IMR-90 (cell line): ENCODE data around the gene TMEM121B.

ENCODE experiments used
- BHLHE40 ChIP-seq: fragments of 150-350 bp; IDR thresholded peaks from 2 replicates; pipeline ENCODE4 v1.6.1; 2016; ENCODE audit warnings: mild to moderate bottlenecking, low read depth, low read length
- CEBPB ChIP-seq: IDR thresholded peaks from 2 replicates; pipeline ENCODE4 v1.6.1; 2012; ENCODE audit warnings: low read depth, low read length, improper control_type of control experiment
- CTCF ChIP-seq: conservative IDR thresholded peaks from 2 replicates; pipeline ENCODE4 v1.5.1; 2012; ENCODE audit warnings: mild to moderate bottlenecking, low read depth, low read length, improper control_type of control experiment
- ELK1 ChIP-seq: fragments of 150-350 bp; IDR thresholded peaks from 2 replicates; pipeline ENCODE4 v1.6.1; 2016; ENCODE audit warnings: low read depth, mild to moderate bottlenecking, low read length, moderate library complexity, borderline replicate concordance
- FOS ChIP-seq: fragments of 150-350 bp; IDR thresholded peaks from 2 replicates; pipeline ENCODE4 v1.6.1; 2016; ENCODE audit warnings: low read depth, low read length
- MAFK ChIP-seq: IDR thresholded peaks from 2 replicates; pipeline ENCODE4 v1.6.1; 2012; ENCODE audit warnings: low read depth, low read length, improper control_type of control experiment
- POLR2A ChIP-seq: IDR thresholded peaks from 2 replicates; pipeline ENCODE4 v1.6.1; 2012; ENCODE audit warnings: mild to moderate bottlenecking, low read depth, low read length
- RAD21 ChIP-seq: IDR thresholded peaks from 2 replicates; pipeline ENCODE4 v1.6.1; 2012; ENCODE audit warnings: low read length, improper control_type of control experiment
- RCOR1 ChIP-seq: IDR thresholded peaks from 2 replicates; pipeline ENCODE4 v1.6.1; 2012; ENCODE audit warnings: mild to moderate bottlenecking, low read length, improper control_type of control experiment; ENCODE audit not compliant: insufficient replicate concordance
- SMC3 ChIP-seq: fragments of 150-350 bp; IDR thresholded peaks from 2 replicates; pipeline ENCODE4 v1.6.1; 2016; ENCODE audit warnings: low read depth, mild to moderate bottlenecking, antibody characterized with exemption, low read length, moderate library complexity
- TF ChIP-seq, protein P1 (sequence below): fragments of 150-350 bp; IDR thresholded peaks from 2 replicates; pipeline ENCODE4 v1.6.1; 2017; ENCODE audit warnings: mild to moderate bottlenecking, antibody characterized with exemption, low read length, low read depth

DNA sequence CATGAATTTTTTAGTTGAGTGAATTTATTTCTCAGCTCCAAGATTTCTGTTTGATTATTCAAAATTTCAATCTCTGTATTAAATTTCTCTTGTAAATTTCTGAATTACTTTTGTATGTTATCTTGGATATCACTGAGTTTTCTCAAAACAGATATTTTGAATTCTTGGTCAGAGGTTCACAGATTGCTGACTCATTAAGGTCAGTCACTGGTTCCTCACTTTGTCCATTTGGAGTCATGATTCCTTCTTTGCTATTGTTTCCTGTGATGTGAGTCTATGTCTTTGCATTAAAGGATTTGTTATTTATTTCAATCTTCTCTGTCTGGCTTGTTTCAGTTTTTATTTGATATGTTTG, 46.5 kb downstream of the TMEM121B start:
- TF ChIP-seq ELK1 (no peak), CTCF (no peak), MAFK (peak; percentile 55; the same call in 1 of the 2 replicates), POLR2A (no peak), FOS (no peak), RAD21 (no peak), BHLHE40 (no peak), SMC3 (no peak), RCOR1 (no peak), CEBPB (no peak)
- TF ChIP-seq, protein P1, sequence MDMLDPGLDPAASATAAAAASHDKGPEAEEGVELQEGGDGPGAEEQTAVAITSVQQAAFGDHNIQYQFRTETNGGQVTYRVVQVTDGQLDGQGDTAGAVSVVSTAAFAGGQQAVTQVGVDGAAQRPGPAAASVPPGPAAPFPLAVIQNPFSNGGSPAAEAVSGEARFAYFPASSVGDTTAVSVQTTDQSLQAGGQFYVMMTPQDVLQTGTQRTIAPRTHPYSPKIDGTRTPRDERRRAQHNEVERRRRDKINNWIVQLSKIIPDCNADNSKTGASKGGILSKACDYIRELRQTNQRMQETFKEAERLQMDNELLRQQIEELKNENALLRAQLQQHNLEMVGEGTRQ = no peak
